Fibroblast of mammary gland (primary cell): ENCODE data around the gene ZNF836.
A peak's percentile ranks its signal among the peaks of the same experiment; 100 is the strongest.

Experiments used
- DNase-seq: peaks from one replicate; pipeline ENCODE4 v3.0.0-alpha.2; 2010; ENCODE audit warnings: low read depth
- H3K4me3 ChIP-seq: 2 replicates; pipeline ENCODE4 v1.5.1; 2011; ENCODE audit warnings: low read depth, mild to moderate bottlenecking, low read length, moderate library complexity; ENCODE audit not compliant: control insufficient read depth
- TF ChIP-seq, protein P1 (sequence below): conservative IDR thresholded peaks from 2 replicates; pipeline ENCODE4 v1.5.1; 2011; ENCODE audit warnings: low read depth, low read length, inconsistent platforms; ENCODE audit not compliant: control insufficient read depth, insufficient read depth

The ZNF836 gene

DNA sequence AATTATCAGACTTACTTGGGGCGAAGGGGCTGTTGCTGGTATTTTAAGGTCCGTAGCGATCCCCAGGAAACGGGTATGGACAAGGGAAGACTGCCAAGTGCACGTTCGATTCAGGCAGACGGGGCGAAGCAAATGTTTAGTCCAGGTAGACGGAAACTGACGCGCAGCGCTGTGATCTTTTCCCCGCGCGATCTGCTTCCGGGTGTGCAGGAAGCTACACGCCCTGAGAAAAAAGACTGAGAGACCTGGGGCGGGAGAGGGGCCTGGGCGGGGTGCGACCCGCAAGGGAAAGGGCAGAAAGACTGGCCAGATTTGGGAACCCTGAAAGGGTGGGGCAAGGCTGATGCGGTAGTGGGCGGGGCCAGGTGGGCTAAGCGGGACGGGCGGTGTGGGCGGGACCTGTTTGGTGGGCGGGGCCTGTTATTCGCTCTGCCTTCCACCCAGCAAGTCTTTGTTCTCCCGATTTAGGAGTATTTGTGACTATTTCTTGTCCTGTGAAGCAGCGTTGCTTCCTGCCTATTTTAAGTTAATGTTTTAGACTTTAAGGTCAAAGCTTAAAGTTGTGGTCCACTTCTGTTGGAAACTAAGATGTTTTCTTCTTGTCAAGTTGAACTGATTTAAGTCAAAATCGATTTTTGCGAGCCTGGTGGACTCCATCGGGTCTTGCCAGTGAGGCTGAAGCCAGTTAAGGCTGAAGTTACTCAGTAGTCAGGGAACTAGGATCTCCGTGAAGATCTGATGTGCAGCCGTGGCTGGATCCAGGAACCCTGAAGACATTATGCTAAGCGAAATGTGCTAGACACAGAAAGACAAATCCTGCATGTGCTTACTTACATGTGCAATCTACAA lies at the start of gene ZNF836:
ZNF836 (minus strand) TSS at position 301 of the 849 bp plus-strand sequence. CDS start 3,549 bp downstream, outside the sequence.
- TF ChIP-seq, protein P1, sequence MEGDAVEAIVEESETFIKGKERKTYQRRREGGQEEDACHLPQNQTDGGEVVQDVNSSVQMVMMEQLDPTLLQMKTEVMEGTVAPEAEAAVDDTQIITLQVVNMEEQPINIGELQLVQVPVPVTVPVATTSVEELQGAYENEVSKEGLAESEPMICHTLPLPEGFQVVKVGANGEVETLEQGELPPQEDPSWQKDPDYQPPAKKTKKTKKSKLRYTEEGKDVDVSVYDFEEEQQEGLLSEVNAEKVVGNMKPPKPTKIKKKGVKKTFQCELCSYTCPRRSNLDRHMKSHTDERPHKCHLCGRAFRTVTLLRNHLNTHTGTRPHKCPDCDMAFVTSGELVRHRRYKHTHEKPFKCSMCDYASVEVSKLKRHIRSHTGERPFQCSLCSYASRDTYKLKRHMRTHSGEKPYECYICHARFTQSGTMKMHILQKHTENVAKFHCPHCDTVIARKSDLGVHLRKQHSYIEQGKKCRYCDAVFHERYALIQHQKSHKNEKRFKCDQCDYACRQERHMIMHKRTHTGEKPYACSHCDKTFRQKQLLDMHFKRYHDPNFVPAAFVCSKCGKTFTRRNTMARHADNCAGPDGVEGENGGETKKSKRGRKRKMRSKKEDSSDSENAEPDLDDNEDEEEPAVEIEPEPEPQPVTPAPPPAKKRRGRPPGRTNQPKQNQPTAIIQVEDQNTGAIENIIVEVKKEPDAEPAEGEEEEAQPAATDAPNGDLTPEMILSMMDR: no peak
- peak; percentile 64 for DNase-seq
- H3K4me3 ChIP-seq: peak within 1 kb of the TSS; percentile 98

DNA sequence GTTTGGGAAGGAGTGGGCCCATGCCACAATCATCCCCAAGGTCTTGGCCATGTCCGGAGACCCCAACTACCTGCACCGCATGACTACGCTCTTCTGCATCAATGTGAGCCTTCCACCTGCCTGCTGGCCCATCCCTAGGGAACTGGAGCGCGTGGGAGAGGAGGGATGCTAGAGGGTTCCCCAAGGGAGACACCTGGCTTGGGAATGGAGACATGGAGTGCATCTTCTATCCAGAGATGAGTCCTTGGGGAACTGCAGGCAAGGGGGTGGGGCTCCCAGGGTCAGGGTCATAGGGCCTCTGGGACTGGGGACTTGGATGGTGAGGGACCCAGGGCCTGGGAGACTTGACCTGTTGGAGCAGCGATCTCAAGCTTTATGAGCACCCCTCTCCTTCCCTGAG lies 49.6 kb upstream of the ZNF836 start:
- H3K4me3 ChIP-seq: no peak overlapping the region
- TF ChIP-seq, protein P1: no peak

DNA sequence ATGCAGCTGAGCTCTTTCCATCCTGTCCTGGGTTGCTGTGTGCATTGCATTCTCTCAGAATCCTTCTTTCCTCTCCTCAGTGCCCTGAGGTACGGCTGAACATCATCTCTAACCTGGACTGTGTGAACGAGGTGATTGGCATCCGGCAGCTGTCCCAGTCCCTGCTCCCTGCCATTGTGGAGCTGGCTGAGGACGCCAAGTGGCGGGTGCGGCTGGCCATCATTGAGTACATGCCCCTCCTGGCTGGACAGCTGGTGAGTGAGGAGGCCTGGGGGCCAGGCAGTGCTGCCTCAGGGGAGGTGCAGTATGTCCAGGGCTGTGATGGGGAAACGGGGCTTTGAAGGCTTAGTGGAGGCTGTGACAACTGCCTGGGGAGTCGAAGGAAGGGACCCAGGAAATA lies 48.2 kb upstream of the ZNF836 start:
- TF ChIP-seq, protein P1: no peak
- H3K4me3 ChIP-seq: no peak overlapping the region
- DNase-seq: no peak

More for the DNA sequence above, 49.6 kb upstream of the ZNF836 start:
- DNase-seq: no peak

DNA sequence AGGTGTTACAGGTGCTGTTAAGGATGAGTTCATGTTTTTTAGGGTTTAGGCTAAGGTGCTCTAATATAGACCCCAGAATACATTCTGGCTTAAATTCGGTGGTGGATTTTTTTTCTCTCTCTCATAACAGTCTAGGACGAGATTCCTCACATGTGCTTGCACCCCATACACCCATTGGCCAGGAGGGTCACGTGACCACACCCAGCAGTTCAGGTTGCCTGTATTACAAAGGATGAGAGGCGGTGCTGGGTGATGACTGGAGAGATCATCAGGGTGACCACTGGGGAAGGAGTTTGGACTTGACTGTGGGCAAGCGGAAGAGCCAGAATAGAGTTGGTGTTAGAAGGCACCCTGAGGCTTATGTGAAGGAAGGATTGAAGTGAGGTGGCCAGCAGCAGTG lies 46.2 kb upstream of the ZNF836 start:
- TF ChIP-seq, protein P1: no peak
- H3K4me3 ChIP-seq: no peak overlapping the region
- no peak for DNase-seq

DNA sequence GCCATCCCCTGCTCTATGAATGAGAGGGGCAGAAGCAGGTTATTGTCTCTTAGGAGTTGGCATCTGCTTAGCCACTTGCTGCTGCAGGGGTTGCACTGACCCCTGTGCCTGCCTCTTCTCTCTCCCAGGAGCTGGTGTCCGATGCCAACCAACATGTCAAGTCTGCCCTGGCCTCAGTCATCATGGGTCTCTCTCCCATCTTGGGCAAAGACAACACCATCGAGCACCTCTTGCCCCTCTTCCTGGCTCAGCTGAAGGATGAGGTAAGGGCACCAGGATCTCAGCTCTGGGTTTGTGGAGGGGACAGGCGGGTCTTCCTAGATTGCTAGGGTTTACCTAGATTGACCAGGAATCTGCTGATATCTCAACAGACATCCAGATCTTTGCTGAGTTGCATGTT lies 45.0 kb upstream of the ZNF836 start:
- no peak for DNase-seq
- H3K4me3 ChIP-seq: no peak overlapping the region
- TF ChIP-seq, protein P1: no peak

DNA sequence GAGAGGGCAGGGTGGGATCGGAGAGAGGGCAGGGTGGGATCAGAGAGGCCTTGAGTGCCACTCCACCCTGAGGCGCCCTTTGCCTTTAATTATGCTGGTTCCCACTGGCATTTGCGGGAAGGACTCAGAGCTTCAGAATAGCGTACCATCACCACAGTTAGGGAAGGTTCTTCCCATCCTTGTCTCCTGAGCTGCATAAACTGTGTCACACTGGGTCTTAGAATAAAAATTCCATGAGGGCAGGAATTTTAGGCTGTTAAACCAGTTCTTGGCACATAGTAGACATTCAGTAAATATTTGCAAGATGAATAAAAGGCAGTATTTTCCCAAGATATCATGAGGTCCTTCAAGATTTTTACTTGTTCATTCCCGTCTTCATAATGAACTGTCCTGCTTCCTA lies 42.8 kb upstream of the ZNF836 start:
- no peak for DNase-seq
- H3K4me3 ChIP-seq: no peak overlapping the region
- TF ChIP-seq, protein P1: no peak
